ENCODE results near the gene STAT3.

Gene STAT3

GRCh38 chr17:42309986-42310786 is 78.1 kb downstream of the STAT3 start:
- no peak overlapping the region for H3K4me3 ChIP-seq (ENCODE audit: low read depth in 1 of 2, low read length in 2 of 2)
- H3K4me1 ChIP-seq (ENCODE audit: insufficient read depth, low read length), result peaks cover 17% of the 10 kb centered on the region
- H3K27ac ChIP-seq (ENCODE audit: low read length), result no peak overlapping the region
- H3K9me3 ChIP-seq (ENCODE audit: insufficient read depth, low read length, severe bottlenecking), result no peaks in the 10 kb centered on the region
- no peak overlapping the region for H3K4me2 ChIP-seq (ENCODE audit: insufficient read depth, low read length)
- ATAC-seq (ENCODE audit: insufficient read depth, low read depth) (no peak), DNase-seq (no peak)
- TF ChIP-seq EZH2 (IDR thresholded peaks at IDR 0.05; ENCODE audit: borderline replicate concordance, low read depth, low read length, severe bottlenecking) (no peak), CTCF (IDR thresholded peaks at IDR 0.05; ENCODE audit: borderline replicate concordance, extremely low read depth, low read length, poor library complexity, severe bottlenecking) (no peak)
- no peak overlapping the region for H2AFZ ChIP-seq (ENCODE audit: low read depth, low read length)
- no peak overlapping the region for H3K9ac ChIP-seq (ENCODE audit: low read depth, low read length)
- H3K36me3 ChIP-seq (ENCODE audit: insufficient read depth, low read length), result peaks cover 8% of the 10 kb centered on the region; the same call in 1 of the 2 replicates
- H3K79me2 ChIP-seq (ENCODE audit: insufficient read depth, low read length), result no peaks in the 10 kb centered on the region
- H3K27me3 ChIP-seq (ENCODE audit: insufficient read depth, low read length, poor library complexity), result no peaks in the 10 kb centered on the region
- H4K20me1 ChIP-seq (ENCODE audit: insufficient read depth, low read length), result peaks cover 8% of the 10 kb centered on the region; the same call in 1 of the 2 replicates

GRCh38 chr17:42309142-42309541 is 79.1 kb downstream of the STAT3 start:
- DNase-seq, result no peak
- Histone ChIP-seq H2AFZ (ENCODE audit: low read depth, low read length) (no peak overlapping the region), H3K4me3 (ENCODE audit: low read depth in 1 of 2, low read length in 2 of 2) (no peak overlapping the region), H3K4me1 (ENCODE audit: insufficient read depth, low read length) (peaks cover 17% of the 10 kb centered on the region), H3K4me2 (ENCODE audit: insufficient read depth, low read length) (no peak overlapping the region), H3K27ac (ENCODE audit: low read length) (no peak overlapping the region), H3K9ac (ENCODE audit: low read depth, low read length) (no peak overlapping the region), H4K20me1 (ENCODE audit: insufficient read depth, low read length) (peaks cover 8% of the 10 kb centered on the region; the same call in 1 of the 2 replicates), H3K9me3 (ENCODE audit: insufficient read depth, low read length, severe bottlenecking) (no peaks in the 10 kb centered on the region), H3K36me3 (ENCODE audit: insufficient read depth, low read length) (peaks cover 4% of the 10 kb centered on the region; the same call in 1 of the 2 replicates), H3K79me2 (ENCODE audit: insufficient read depth, low read length) (no peaks in the 10 kb centered on the region), H3K27me3 (ENCODE audit: insufficient read depth, low read length, poor library complexity) (no peaks in the 10 kb centered on the region)
- no peak for ATAC-seq (ENCODE audit: insufficient read depth, low read depth)
- TF ChIP-seq CTCF (IDR thresholded peaks at IDR 0.05; ENCODE audit: borderline replicate concordance, extremely low read depth, low read length, poor library complexity, severe bottlenecking) (no peak), EZH2 (IDR thresholded peaks at IDR 0.05; ENCODE audit: borderline replicate concordance, low read depth, low read length, severe bottlenecking) (no peak)

- H4K20me1 ChIP-seq (ENCODE audit: insufficient read depth, low read length), result peaks cover 2% of the 10 kb centered on the region; the same call in 1 of the 2 replicates
- no peak overlapping the region for H2AFZ ChIP-seq (ENCODE audit: low read depth, low read length)
- H3K36me3 ChIP-seq (ENCODE audit: insufficient read depth, low read length), result no peaks in the 10 kb centered on the region
- H3K4me2 ChIP-seq (ENCODE audit: insufficient read depth, low read length), result no peak overlapping the region
- TF ChIP-seq CTCF (IDR thresholded peaks at IDR 0.05; ENCODE audit: borderline replicate concordance, extremely low read depth, low read length, poor library complexity, severe bottlenecking) (no peak), EZH2 (IDR thresholded peaks at IDR 0.05; ENCODE audit: borderline replicate concordance, low read depth, low read length, severe bottlenecking) (no peak)
- H3K9ac ChIP-seq (ENCODE audit: low read depth, low read length), result no peak overlapping the region
- ATAC-seq (ENCODE audit: insufficient read depth, low read depth), result no peak
- no peak overlapping the region for H3K4me3 ChIP-seq (ENCODE audit: low read depth in 1 of 2, low read length in 2 of 2)
- DNase-seq, result no peak
- no peak overlapping the region for H3K27ac ChIP-seq (ENCODE audit: low read length)
- H3K9me3 ChIP-seq (ENCODE audit: insufficient read depth, low read length, severe bottlenecking), result no peaks in the 10 kb centered on the region
- no peaks in the 10 kb centered on the region for H3K79me2 ChIP-seq (ENCODE audit: insufficient read depth, low read length)
- peaks cover 17% of the 10 kb centered on the region for H3K4me1 ChIP-seq (ENCODE audit: insufficient read depth, low read length)
- no peaks in the 10 kb centered on the region for H3K27me3 ChIP-seq (ENCODE audit: insufficient read depth, low read length, poor library complexity)
Measured at GRCh38 chr17:42308446-42308845, 79.8 kb downstream of the STAT3 start.
